HCT116 (cell line): ENCODE results near the gene SZRD1. TPM values are rescaled to one million over a fixed set of nuclear protein-coding genes. Genes with fewer than 3 reads are reported as not detected.

Source experiments
- ATAC-seq: fragments of 200-7000 bp; cut with Tn5 transposase; 2 replicates; pipeline ENCODE4 v1.9.1; 2020; ENCODE audit warnings: mild to moderate bottlenecking, moderate library complexity
- BruUV-seq: library from RNA; stranded (reverse); fragments of 400-500 nt; replicated peaks from 2 replicates; lab custom pipeline; 2021; lab: Mats Ljungman, UMichigan
- CTCF ChIA-PET: fragments of 300-600 bp; sonication (Branson Sonifier 250); formaldehyde crosslinking; loops from one replicate; lab custom pipeline; 2021; ENCODE audit warnings: antibody characterized with exemption; lab: Charles Lee
- POLR2A ChIA-PET: fragments of 300-600, 350-600 bp; sonication (Branson Sonifier 250); formaldehyde crosslinking; loops from one replicate; lab custom pipeline; 2021; ENCODE audit warnings: antibody characterized with exemption; lab: Charles Lee
- RAD21 ChIA-PET, 2 experiments: fragments of 300-600 bp; sonication (Branson Sonifier 250); formaldehyde crosslinking; loops; one replicate each; lab custom pipeline; 2023; ENCODE audit warnings: low total read pairs in 2 of 2; ENCODE audit not compliant: uncharacterized antibody in 2 of 2, unreplicated experiment in 2 of 2, low non-redundant PET in 1 of 2; lab: Charles Lee
- DNase-seq: peaks from one replicate; pipeline ENCODE4 v3.0.0-alpha.2; 2010; ENCODE audit warnings: low read depth, low spot score
- H2AFZ ChIP-seq: fragments of 200-600 bp; shearing (Covaris generic), sonication (generic); 2 replicates; pipeline ENCODE4 v1.6.1; 2017; ENCODE audit warnings: low read depth, mixed run types, mixed read lengths, antibody characterized with exemption, low read length; ENCODE audit not compliant: poor library complexity, severe bottlenecking
- H3K27ac ChIP-seq: 2 replicates; pipeline ENCODE4 v1.5.1; 2012; ENCODE audit warnings: low read depth, low read length
- H3K27me3 ChIP-seq: fragments of 200-600 bp; sonication (generic); 2 replicates; pipeline ENCODE4 v1.6.1; 2016; ENCODE audit warnings: mixed run types, low read length, mixed read lengths; ENCODE audit not compliant: insufficient read depth
- H3K36me3 ChIP-seq, 2 experiments: fragments of 200-500 bp in 1 of 2; fragments of 200-600 bp in 1 of 2; sonication (Bioruptor generic) in 1 of 2; sonication (generic) in 1 of 2; 2 replicates each; pipeline versions ENCODE4 v1.5.1 to v1.6.1; 2014 to 2016; ENCODE audit warnings: low read length in 2 of 2, inconsistent platforms in 1 of 2, mixed read lengths in 1 of 2, mixed run types in 1 of 2; ENCODE audit not compliant: insufficient read depth in 2 of 2, control insufficient read depth in 1 of 2
- H3K4me1 ChIP-seq, 2 experiments: fragments of 200-600 bp in 1 of 2; sonication (generic) in 1 of 2; 2 replicates each; pipeline versions ENCODE4 v1.5.1 to v1.6.1; 2012 to 2017; ENCODE audit warnings: low read length in 2 of 2, inconsistent platforms in 1 of 2, mild to moderate bottlenecking in 1 of 2, mixed read lengths in 1 of 2, mixed run types in 1 of 2, moderate library complexity in 1 of 2; ENCODE audit not compliant: insufficient read depth in 2 of 2, control insufficient read depth in 1 of 2
- H3K4me2 ChIP-seq: fragments of 200-600 bp; sonication (generic); 2 replicates; pipeline ENCODE4 v1.6.1; 2017; ENCODE audit warnings: mixed run types, low read length, mixed read lengths
- H3K4me3 ChIP-seq, 2 experiments: fragments of 200-600 bp in 1 of 2; sonication (generic) in 1 of 2; replicated peaks in 1 of 2; 2 replicates each; pipeline ENCODE4 v1.5.1; 2011 to 2016; ENCODE audit warnings: low read length in 2 of 2, control low read depth in 1 of 2, low read depth in 1 of 2, mild to moderate bottlenecking in 1 of 2, mixed read lengths in 1 of 2, mixed run types in 1 of 2
- H3K79me2 ChIP-seq: fragments of 200-600 bp; sonication (generic); 2 replicates; pipeline ENCODE4 v1.6.1; 2017; ENCODE audit warnings: mild to moderate bottlenecking, mixed run types, low read length, moderate library complexity, mixed read lengths; ENCODE audit not compliant: insufficient read depth
- H3K9ac ChIP-seq: fragments of 200-600 bp; sonication (generic); 2 replicates; pipeline ENCODE4 v1.6.1; 2016; ENCODE audit warnings: low read length, mixed read lengths
- H3K9me2 ChIP-seq: fragments of 200-600 bp; sonication (generic), shearing (Covaris generic); 2 replicates; pipeline ENCODE4 v1.6.1; 2017; ENCODE audit warnings: mixed run types, mild to moderate bottlenecking, moderate library complexity; ENCODE audit not compliant: insufficient read depth
- H3K9me3 ChIP-seq, 2 experiments: fragments of 200-500 bp in 1 of 2; fragments of 200-600 bp in 1 of 2; sonication (Bioruptor generic) in 1 of 2; sonication (generic) in 1 of 2; 2 replicates each; pipeline ENCODE4 v1.6.1; 2014 to 2017; ENCODE audit warnings: low read length in 2 of 2, mixed read lengths in 2 of 2, inconsistent platforms in 1 of 2, low read depth in 1 of 2, mild to moderate bottlenecking in 1 of 2, mixed run types in 1 of 2, moderate library complexity in 1 of 2; ENCODE audit not compliant: control insufficient read depth in 1 of 2, insufficient read depth in 1 of 2
- H4K20me1 ChIP-seq: fragments of 200-600 bp; sonication (generic), shearing (Covaris generic); 2 replicates; pipeline ENCODE4 v1.6.1; 2017; ENCODE audit warnings: mixed run types, mild to moderate bottlenecking, moderate library complexity; ENCODE audit not compliant: insufficient read depth
- JUND ChIP-seq: IDR thresholded peaks from 2 replicates; pipeline ENCODE4 v1.6.1; 2012
- SP1 ChIP-seq: IDR thresholded peaks from 2 replicates; pipeline ENCODE4 v1.6.1; 2012; ENCODE audit warnings: low read depth
- ZBTB33 ChIP-seq: IDR thresholded peaks from 2 replicates; pipeline ENCODE4 v1.6.1; 2011; ENCODE audit warnings: mild to moderate bottlenecking, low read length, moderate library complexity; ENCODE audit not compliant: insufficient replicate concordance; ENCODE audit errors: extremely low read depth
- intact Hi-C: fragments of 100-400 bp; cut with micrococcal nuclease; formaldehyde crosslinking; loops from 2 replicates; pipeline ENCODE4 v1.10.0; 2022
- total RNA-seq: library from RNA; stranded (reverse); gene quantifications from one replicate; pipeline ENCODE4 v1.2.1, GENCODE V29; 2021; ENCODE audit not compliant: unreplicated experiment
- TF ChIP-seq, protein P1 (sequence below): IDR thresholded peaks from 2 replicates; pipeline ENCODE4 v1.6.1; 2012
- TF ChIP-seq, protein P2 (sequence below): IDR thresholded peaks from 2 replicates; pipeline ENCODE4 v1.6.1; 2012

The SZRD1 gene
- total RNA-seq, 1 experiment from 2014 or later, result 141 TPM

- TF ChIP-seq SP1 (no peak), ZBTB33 (no peak), JUND (no peak)
- TF ChIP-seq, protein P1, sequence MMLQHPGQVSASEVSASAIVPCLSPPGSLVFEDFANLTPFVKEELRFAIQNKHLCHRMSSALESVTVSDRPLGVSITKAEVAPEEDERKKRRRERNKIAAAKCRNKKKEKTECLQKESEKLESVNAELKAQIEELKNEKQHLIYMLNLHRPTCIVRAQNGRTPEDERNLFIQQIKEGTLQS, result no peak
- TF ChIP-seq, protein P2, sequence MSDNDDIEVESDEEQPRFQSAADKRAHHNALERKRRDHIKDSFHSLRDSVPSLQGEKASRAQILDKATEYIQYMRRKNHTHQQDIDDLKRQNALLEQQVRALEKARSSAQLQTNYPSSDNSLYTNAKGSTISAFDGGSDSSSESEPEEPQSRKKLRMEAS, result no peak
- no TSS peak for BruUV-seq
- POLR2A ChIA-PET, result no interaction called here
Observed at GRCh38 chr1:16326833-16327404, 40.1 kb upstream of the SZRD1 start.

More at GRCh38 chr1:16326833-16327404, 40.1 kb upstream of the SZRD1 start:
- no peak overlapping the region for H3K4me3 ChIP-seq
- no peak for ATAC-seq
- H3K9me3 ChIP-seq, result no peaks in the 10 kb centered on the region
- no peaks in the 10 kb centered on the region for H3K9me2 ChIP-seq
- intact Hi-C loops, result no loop called here
- H3K9ac ChIP-seq, result no peak overlapping the region
- peaks cover 13 to 17% of the 10 kb centered on the region in 2 experiments for H3K4me1 ChIP-seq
- no peak for DNase-seq
- H3K79me2 ChIP-seq, result peaks cover 34% of the 10 kb centered on the region
- H3K36me3 ChIP-seq, result no peaks in the 10 kb centered on the region
- ChIA-PET CTCF (interaction anchor here (0.7 kb wide), 1 partner anchor 444 kb away, joined by 4 read pairs; no protein-coding TSS in a partner anchor), RAD21 (no interaction called here)
- H4K20me1 ChIP-seq, result peaks cover 9% of the 10 kb centered on the region; the same call in 1 of the 2 replicates
- no peak overlapping the region for H2AFZ ChIP-seq
- H3K27me3 ChIP-seq, result no peaks in the 10 kb centered on the region
- no peak overlapping the region for H3K4me2 ChIP-seq
- H3K27ac ChIP-seq, result no peak overlapping the region
